A549 (cell line): ENCODE measurements around the gene TMEM165.

Experiments used
- CEBPB ChIP-seq, 2 experiments: fragments of >200 bp in 1 of 2; sonication (Bioruptor Twin) in 1 of 2; formaldehyde crosslinking in 1 of 2; IDR thresholded peaks; 2 replicates each; pipeline ENCODE4 v1.6.1; 2012 to 2016
- CTCF ChIP-seq: fragments of >200 bp; sonication (Bioruptor Twin); formaldehyde crosslinking; IDR thresholded peaks from 3 replicates; pipeline ENCODE4 v1.5.1; 2016
- HDAC2 ChIP-seq: fragments of 200-600 bp; sonication (generic); IDR thresholded peaks from 2 replicates; pipeline ENCODE4 v1.6.1; 2016
- NFE2L2 ChIP-seq: fragments of 150-350 bp; conservative IDR thresholded peaks from 2 replicates; pipeline ENCODE4 v1.6.1; 2014; ENCODE audit warnings: low read length
- POLR2A ChIP-seq: IDR thresholded peaks from 2 replicates; pipeline ENCODE4 v1.6.1; 2012; ENCODE audit warnings: mild to moderate bottlenecking, low read length
- POLR2AphosphoS2 ChIP-seq: conservative IDR thresholded peaks from 2 replicates; pipeline ENCODE4 v1.6.1; 2012; ENCODE audit warnings: low read length, improper control_type of control experiment, inconsistent platforms

- TF ChIP-seq NFE2L2 (no peak), POLR2A (no peak), CTCF (no peak), CEBPB (IDR thresholded peaks at IDR 0.05) (no peak), HDAC2 (no peak), POLR2AphosphoS2 (no peak)
Measured at GRCh38 chr4:55382488-55383003, 13.2 kb upstream of the TMEM165 start.
